Measurements from ENCODE around the gene SNX14. TPM values are rescaled to one million over a fixed set of nuclear protein-coding genes. Genes with fewer than 3 reads are reported as not detected.

Gene SNX14
- total and polyA plus RNA-seq, 4 donors: 45.9 to 171 (median 91.3) TPM

GRCh38 chr6:85476532-85476931 lies 117.1 kb downstream of the SNX14 start:
- Histone ChIP-seq H3K36me3 (ENCODE audit: control insufficient read depth in 4 of 4, insufficient read depth in 4 of 4, low read length in 4 of 4) (no peaks in the 10 kb centered on the region), H3K27ac (ENCODE audit: low read depth in 1 of 2, low read length in 1 of 2) (no peak overlapping the region), H3K27me3 (ENCODE audit: control insufficient read depth in 3 of 3, insufficient read depth in 3 of 3, low read length in 2 of 3) (no peaks in the 10 kb centered on the region), H3K4me3 (no peak overlapping the region), H3K4me1 (ENCODE audit: control insufficient read depth in 5 of 5, insufficient read depth in 5 of 5, low read length in 5 of 5) (peaks cover 0 to 1% (median 0%) of the 10 kb centered on the region in 5 donors), H3K9ac (ENCODE audit: insufficient read depth in 1 of 2, low read length in 2 of 2) (no peak overlapping the region), H3K9me3 (ENCODE audit: control insufficient read depth in 4 of 4, insufficient read depth in 3 of 4, low read length in 3 of 4) (peaks cover 0 to 5% (median 0%) of the 10 kb centered on the region in 4 donors)
- DNase-seq (no peak), ATAC-seq (ENCODE audit: insufficient read depth, low FRiP score) (no peak)
- WGBS, 2 donors: 96% methylated on average over 4 of the region's 4 CpGs
- no peak for TF ChIP-seq CTCF (IDR thresholded peaks at IDR 0.05; ENCODE audit: control extremely low read depth, extremely low read depth)

DNA sequence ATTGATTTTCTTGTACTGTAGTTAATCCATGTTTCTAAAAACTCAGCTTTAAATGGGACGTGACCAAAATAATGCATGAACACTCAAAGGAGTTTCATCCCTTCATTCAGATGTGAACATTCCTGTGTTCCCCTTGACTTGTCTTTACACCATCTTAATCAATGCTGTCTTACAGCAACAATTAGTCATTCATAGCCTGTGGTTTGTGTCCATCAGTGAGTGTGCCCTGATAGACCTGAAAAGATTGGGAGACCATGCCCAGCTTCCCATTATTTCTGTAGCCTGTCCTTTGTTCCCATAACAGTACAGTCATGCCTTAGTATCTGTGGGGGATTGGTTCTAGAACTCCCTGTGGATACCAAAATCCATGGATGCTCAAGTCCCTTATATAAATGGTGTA lies 119.9 kb downstream of the SNX14 start:
- Histone ChIP-seq H3K4me1 (ENCODE audit: control insufficient read depth in 5 of 5, insufficient read depth in 5 of 5, low read length in 5 of 5) (peaks cover 0 to 2% (median 0%) of the 10 kb centered on the region in 5 donors), H3K27ac (ENCODE audit: low read depth in 1 of 2, low read length in 1 of 2) (no peak overlapping the region), H3K27me3 (ENCODE audit: control insufficient read depth in 3 of 3, insufficient read depth in 3 of 3, low read length in 2 of 3) (no peaks in the 10 kb centered on the region), H3K9ac (ENCODE audit: insufficient read depth in 1 of 2, low read length in 2 of 2) (no peak overlapping the region), H3K36me3 (ENCODE audit: control insufficient read depth in 4 of 4, insufficient read depth in 4 of 4, low read length in 4 of 4) (peaks cover 0 to 2% (median 0%) of the 10 kb centered on the region in 4 donors), H3K4me3 (no peak overlapping the region), H3K9me3 (ENCODE audit: control insufficient read depth in 4 of 4, insufficient read depth in 3 of 4, low read length in 3 of 4) (peaks cover 0 to 5% (median 0%) of the 10 kb centered on the region in 4 donors)
- DNase-seq (no peak), ATAC-seq (ENCODE audit: insufficient read depth, low FRiP score) (no peak)
- TF ChIP-seq CTCF (IDR thresholded peaks at IDR 0.05; ENCODE audit: control extremely low read depth, extremely low read depth): no peak
- WGBS, 2 donors: 89 to 100% methylated on average over 1 of the region's 1 CpG

DNA sequence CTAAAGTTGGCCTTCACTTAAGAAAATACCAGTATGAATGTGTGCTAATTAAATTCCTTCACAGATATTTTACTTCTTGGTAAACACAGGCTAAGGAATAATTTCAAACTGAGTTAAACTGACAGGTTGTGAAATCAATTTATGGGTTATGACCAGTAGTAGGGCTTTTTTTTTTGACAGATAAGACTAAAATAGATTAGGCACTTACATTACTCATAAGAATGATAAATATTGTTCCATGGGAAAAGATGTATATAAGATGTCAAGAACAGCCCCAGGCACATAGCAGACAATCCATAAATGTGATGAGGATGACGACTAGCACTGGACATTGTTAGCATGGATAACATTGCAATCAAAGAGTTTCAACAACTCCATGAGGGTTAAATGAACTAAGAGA lies 120.9 kb downstream of the SNX14 start:
- Histone ChIP-seq H3K9me3 (ENCODE audit: control insufficient read depth in 4 of 4, insufficient read depth in 3 of 4, low read length in 3 of 4) (peaks cover 0 to 5% (median 0%) of the 10 kb centered on the region in 4 donors), H3K4me1 (ENCODE audit: control insufficient read depth in 5 of 5, insufficient read depth in 5 of 5, low read length in 5 of 5) (peaks cover 0 to 2% (median 0%) of the 10 kb centered on the region in 5 donors), H3K27ac (ENCODE audit: low read depth in 1 of 2, low read length in 1 of 2) (no peak overlapping the region), H3K4me3 (no peak overlapping the region), H3K9ac (ENCODE audit: insufficient read depth in 1 of 2, low read length in 2 of 2) (no peak overlapping the region), H3K27me3 (ENCODE audit: control insufficient read depth in 3 of 3, insufficient read depth in 3 of 3, low read length in 2 of 3) (no peaks in the 10 kb centered on the region), H3K36me3 (ENCODE audit: control insufficient read depth in 4 of 4, insufficient read depth in 4 of 4, low read length in 4 of 4) (peaks cover 0 to 2% (median 0%) of the 10 kb centered on the region in 4 donors)
- no peak for TF ChIP-seq CTCF (IDR thresholded peaks at IDR 0.05; ENCODE audit: control extremely low read depth, extremely low read depth)
- WGBS, 2 donors: 78 to 82% methylated on average over 1 of the region's 1 CpG
- DNase-seq (no peak), ATAC-seq (ENCODE audit: insufficient read depth, low FRiP score) (no peak)

DNA sequence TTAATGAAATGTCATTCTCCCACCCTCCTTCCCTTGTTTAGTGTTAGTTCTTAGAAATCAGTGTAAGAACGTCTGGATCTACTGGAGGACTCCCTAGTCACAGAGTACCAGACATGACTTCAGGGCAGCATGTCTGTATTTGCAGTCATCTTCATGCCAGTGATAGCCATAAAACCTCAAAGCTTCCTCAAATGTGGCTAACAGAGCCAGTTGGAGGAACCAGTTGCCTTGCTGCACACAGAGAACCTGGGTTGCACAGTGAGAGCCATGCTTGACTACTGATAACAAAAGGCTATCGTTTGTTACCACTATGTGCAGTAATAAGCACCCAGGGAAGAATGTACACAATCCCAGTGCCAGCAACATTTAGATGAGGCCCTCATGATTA lies 123.6 kb downstream of the SNX14 start:
- Histone ChIP-seq H3K27ac (ENCODE audit: low read depth in 1 of 2, low read length in 1 of 2) (no peak overlapping the region), H3K9me3 (ENCODE audit: control insufficient read depth in 4 of 4, insufficient read depth in 3 of 4, low read length in 3 of 4) (no peaks in the 10 kb centered on the region), H3K4me3 (no peak overlapping the region), H3K27me3 (ENCODE audit: control insufficient read depth in 3 of 3, insufficient read depth in 3 of 3, low read length in 2 of 3) (no peaks in the 10 kb centered on the region), H3K9ac (ENCODE audit: insufficient read depth in 1 of 2, low read length in 2 of 2) (no peak overlapping the region), H3K36me3 (ENCODE audit: control insufficient read depth in 4 of 4, insufficient read depth in 4 of 4, low read length in 4 of 4) (peaks cover 0 to 2% (median under 1%) of the 10 kb centered on the region in 4 donors), H3K4me1 (ENCODE audit: control insufficient read depth in 5 of 5, insufficient read depth in 5 of 5, low read length in 5 of 5) (peaks cover 0 to 8% (median 0%) of the 10 kb centered on the region in 5 donors)
- DNase-seq (no peak), ATAC-seq (ENCODE audit: insufficient read depth, low FRiP score) (no peak)
- WGBS, 2 donors: 32 to 64% methylated on average over 2 of the region's 2 CpGs
- TF ChIP-seq CTCF (IDR thresholded peaks at IDR 0.05; ENCODE audit: control extremely low read depth, extremely low read depth): no peak

Measured in lung (tissue), 12 donors.